CD4-positive, alpha-beta T cell treated with Interleukin-17A for 1 hour (primary cell): Measurements from ENCODE around the gene PLPPR1.
"Not testable (repeated sequence)": the region's sequence is repeated elsewhere in the genome, so short reads cannot be mapped to it uniquely, and the experiment has no call there.

Experiments used
- DNase-seq: peaks from one replicate; pipeline ENCODE4 v3.0.0-alpha.2; 2020

PLPPR1 gene

DNA sequence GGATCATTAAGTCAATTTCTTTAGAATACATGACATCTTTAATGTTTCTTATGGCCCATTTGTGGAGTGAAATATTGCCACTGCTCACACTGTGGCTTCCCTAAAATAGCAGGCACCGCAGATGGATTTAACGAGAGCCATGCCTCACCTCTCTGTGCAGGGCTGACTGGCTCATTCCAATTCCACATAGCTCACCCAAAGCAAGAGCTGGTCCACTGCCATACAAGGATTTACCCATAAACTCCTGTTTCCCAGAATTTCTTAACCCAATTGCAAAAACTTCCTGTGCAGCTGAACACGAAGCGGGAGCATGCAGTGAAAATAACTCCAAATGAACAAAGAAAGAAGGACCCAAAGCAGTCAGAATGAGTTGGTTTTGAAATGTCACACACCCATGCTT, 196.7 kb downstream of the PLPPR1 start:
- no peak for DNase-seq

DNA sequence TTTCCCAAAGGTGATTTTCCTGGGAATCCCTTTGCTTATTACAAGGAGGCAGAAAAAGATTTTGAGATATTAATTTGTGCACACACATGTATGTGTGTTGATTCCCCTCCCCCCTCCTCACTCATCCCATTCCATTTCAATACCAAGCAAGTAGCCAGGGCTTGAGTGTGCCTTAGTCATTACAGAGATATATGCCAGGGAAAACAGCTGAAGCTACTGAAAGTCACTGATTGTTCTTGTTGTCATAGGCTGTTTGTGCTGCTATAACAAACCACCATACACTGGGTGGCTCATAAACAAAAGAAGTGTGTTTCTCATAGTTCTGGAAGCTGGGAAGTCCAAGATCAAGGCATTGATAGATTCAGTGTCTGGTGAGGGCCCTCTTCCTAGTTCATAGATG, 197.6 kb downstream of the PLPPR1 start:
- no peak for DNase-seq

DNA sequence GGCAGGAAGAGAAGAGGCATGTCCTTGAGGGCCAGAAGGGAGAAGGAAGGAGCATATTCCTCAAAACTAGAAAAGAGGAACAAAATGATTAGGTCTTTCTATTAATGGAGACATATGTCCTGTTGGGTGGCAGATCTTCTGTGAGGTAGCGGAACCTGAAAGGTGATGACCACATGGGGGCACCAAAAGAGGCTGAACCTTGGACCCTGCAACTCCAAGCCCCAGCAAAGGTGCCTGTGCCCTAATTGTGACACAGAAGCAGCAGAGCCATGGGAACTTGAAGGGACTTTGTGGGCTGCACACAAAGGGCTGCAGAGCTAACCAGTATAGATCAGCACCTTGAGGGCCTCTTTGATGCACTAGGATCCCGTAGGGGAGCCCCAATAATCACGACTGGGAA, 198.3 kb downstream of the PLPPR1 start:
- no peak for DNase-seq

DNA sequence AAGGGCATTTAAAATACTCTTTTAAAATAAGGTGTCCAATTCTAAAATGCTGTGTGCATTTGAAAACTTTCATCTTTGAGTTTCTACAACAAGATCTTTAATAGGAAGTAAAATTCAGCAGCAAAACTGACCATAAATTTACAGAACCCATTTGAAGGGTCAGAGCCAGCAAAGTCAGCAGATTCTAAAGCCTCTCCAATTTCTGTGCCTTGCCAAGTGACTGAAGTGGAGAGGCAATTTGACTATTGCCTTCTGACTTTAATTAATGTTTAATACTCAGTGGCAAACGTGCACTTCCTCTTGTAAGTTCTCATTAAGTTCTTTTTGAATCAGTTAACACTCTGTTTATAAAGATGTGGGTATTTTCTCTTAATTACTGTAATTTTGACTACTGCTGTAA, 201.1 kb downstream of the PLPPR1 start:
- DNase-seq = no peak

DNA sequence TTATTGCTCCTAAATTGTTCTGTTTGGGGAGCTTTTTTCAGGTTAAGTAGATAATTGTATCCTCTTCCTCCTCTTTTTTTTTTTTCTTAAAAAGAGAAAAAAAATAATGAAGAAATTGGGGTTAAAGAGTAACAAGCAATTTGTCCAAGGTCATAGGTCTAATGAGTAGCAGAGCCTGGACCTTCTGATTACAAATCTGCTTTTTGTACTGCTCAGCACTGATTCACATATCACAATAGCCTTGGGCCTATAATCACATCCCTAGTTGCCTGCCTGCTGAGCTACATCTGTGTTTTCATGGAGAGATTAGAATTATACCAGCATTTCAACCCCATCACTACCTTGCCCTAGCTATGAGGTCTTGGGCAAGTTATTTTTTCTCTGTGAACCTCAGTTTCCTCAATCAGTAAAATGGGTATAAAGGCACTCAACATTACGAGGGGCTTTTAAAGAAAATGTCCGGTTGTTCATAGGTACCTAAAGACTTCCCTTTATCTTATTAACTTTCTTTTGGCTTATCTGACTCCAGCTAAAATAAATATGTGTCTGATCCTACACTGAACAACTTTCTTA, 204.0 kb downstream of the PLPPR1 start:
- no peak for DNase-seq

DNA sequence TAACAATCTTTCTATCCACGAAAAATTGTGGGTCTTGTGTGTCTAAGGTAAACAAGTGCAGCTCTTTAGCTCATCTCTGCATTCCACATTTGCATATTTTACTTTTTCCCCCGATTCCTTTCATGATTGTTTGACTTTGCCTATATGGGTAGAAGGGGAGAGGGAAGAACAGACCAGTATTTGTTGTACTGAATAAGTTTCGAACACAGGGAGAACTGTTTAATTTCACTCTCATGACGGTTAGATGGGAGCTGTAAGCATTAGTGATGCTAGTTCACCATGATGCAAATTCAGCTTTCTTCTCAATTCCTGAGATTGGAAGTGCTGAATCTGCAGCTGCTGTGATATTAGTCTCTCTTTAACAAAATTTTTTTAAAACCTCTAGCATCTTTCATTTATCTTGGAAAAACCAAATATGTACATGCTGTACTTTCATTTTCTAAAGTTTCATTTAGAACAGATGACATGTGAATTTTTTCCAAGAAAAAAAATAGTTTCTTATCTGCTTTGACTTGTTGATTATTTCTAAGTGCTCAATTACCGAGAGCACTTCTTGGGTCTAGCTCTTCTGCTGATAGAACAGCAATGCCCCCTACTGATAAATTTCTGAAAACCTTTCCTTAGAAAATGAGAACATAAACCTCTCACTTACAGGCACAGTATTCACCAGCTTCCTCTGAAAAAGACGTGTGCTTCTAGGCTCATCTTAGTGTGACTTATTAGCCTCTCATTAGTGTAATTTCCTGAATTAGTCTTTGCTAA, 206.8 kb downstream of the PLPPR1 start:
- no peak for DNase-seq

DNA sequence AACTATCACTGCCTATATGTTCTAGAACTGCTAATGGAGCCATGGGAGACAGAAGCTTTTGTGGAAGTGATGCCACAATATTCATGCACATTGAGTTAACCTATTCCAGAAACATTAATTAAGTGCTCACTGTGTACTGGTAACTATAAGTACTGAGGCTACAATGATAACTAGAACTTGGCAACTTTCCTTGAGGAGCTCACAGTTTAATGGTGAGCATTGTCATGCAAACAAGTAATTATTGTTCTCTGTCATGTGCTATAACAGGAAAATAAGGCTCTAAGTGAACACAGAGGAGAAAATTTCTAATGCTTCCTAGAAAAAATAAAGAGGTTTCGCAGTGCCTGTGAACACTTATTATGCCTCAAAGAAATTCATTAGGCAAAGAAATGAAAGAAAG, 214.1 kb downstream of the PLPPR1 start:
- DNase-seq = no peak

DNA sequence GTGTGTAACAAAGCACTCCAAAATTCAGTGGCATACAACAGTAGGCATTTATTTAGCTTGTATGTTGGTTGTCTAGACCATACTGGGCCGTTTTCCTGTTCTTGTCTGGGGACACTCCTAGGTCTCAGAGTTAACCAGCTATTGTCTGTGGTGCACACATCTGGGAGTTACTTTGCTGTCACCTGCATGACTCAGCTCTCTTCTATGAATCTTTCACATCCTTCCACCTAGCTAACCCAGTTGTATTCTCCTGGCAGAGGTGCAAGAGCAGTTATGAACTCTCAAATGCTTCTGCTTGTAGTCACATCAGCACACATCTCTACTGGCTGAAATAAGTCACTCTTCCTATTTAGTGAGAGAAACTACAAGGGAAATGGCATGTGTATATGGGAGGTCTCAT, 218.2 kb downstream of the PLPPR1 start:
- DNase-seq = no peak

DNA sequence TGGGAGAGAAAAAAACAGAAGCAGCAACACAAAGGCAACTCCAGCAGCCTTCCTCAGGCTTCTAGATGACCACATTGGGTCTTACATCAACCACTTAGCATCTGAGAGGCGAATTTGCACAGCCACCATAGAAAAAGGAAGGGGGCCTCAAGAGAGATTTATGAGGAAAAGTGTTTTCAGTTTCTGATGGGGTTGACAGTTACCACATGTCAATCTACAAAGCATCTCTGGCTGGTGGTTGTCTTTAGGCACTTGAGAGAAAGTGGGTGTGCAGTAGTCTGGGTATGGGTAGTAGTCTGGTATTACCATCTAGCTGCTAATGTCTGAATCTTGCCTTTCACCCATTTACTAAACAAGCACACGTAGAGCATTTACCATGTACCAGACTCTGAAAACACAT, 218.8 kb downstream of the PLPPR1 start:
- no peak for DNase-seq

DNA sequence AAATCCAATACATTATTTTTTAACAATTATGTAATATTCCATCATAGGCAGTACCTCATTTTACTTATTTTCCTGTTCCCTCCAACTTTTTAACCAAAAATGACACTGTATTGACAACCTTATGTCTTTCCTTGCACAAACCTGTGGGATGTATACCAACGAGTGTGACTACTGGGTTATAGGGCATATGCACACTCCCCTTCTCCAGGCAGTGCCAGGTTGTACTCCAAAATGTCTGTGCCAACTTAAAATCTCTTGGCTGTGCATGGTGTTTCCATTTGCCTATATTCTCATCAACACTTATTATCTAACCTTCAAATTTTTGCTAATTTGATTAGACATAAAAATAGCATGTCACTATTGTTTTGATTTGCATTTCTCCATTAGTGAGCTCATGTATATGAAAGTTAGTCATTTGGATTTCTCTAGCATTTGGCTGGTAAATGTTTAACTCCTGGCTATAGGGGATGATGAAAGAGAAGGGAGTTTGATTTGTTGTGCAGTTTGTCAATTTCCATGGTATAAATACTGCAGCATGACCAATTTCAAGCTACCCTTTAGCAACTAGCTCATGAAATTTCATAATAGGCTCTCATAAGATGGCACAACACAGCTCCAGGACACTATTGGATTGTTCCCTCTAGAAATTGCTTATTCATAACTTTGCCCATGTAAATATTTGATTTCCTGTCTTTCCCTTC, 226.4 kb downstream of the PLPPR1 start:
- DNase-seq = no peak

DNA sequence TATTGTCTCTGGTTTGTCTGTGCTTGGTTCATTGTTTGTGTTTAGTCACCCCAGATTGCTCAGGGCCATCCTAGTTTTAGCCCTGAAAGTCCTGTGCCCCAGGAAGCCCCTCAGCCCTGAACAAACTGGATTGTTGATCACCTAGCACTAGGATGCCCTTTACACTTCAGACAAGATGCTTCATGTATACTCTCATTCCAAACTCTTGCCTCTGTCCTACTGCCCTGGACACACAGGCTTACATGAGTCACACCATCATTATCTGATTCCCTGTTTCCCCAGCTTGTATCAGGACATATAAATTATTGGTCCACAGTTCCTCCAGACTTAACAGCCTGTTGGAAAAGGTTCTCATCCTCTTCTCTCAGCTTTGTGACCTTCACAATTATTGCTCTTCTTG, 236.2 kb downstream of the PLPPR1 start:
- DNase-seq = no peak

DNA sequence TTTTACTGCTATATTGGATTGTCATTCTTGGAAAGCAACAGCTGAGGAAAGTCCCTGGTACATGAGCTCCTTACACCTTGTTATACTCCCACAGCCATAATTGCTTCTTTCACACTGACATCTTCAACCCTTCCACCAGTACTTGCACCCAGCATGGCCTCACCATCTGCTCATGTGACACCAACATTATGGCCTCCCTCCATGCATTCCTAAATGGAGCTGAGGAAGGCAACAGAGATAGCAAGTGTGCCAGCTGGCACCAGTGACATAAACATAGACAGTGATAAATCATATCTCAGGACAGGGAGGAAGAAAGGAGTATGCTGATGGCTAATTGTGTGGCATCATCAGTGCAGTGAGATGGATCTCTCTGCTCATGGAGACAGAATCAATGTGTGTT, 236.7 kb downstream of the PLPPR1 start:
- DNase-seq = no peak

DNA sequence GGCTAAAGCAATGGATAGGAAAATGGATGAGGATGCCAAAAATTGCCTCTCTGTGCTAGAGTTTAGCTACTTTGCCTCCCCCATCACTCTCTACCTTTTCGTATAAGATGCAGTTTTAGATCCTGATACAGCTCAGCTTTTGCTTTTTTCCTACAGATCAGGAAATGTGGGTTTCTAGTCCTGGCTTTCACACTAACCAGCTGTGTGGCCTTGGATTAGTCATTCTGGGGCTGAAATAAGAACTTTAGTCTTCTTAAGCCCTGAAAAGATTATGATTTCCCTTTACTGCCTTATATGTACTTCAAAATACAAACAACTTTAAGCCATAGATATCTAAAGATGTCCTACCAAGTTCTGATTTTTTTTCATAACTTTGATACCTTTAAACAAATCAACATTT, 239.9 kb downstream of the PLPPR1 start:
- no peak for DNase-seq

DNA sequence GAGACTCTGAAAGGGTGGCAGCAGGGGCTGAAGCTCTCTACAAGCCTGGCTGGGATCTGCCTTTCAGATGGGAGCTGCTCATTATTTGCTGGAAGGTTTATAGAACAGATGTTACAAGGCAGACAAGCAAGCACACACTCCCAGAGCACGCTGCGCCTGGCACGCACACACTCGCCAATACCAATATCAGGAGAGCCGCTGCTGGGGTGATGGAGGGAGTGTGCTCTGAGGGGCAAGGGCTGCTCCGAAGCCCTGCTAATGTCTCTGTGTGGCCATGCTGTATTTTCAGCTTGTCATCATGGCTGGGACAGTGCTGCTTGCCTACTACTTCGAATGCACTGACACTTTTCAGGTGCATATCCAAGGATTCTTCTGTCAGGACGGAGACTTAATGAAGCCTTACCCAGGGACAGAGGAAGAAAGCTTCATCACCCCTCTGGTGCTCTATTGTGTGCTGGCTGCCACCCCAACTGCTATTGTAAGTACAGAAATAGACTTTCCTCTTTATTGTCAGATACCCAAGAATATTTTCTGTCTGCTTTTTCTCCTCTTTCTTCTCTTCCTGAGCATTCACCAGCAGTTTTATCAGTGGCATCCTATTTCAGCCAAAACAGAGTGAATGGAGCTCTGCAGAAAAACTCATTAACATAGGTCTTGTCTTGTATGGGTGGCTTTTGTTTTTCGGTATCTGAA, 241.2 kb downstream of the PLPPR1 start:
- no peak for DNase-seq

DNA sequence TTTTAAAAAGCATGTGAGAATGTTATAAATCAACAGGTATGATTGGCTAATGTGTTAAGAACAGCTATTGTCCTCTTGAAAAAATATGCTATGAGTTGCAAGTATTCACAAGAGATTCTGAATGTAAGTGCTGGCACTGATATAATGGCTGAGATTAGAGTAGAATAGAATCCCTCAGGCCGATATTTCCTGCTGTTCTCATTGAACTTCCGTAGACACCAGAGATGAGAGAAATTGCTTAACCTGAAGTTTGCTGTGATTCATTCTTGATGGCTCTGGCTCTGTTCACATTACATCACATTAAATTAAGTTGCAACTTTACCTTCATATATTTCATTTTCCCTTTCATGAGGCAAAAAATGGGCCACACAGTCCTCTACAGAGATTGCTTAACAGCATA, 241.8 kb downstream of the PLPPR1 start:
- DNase-seq = no peak

DNA sequence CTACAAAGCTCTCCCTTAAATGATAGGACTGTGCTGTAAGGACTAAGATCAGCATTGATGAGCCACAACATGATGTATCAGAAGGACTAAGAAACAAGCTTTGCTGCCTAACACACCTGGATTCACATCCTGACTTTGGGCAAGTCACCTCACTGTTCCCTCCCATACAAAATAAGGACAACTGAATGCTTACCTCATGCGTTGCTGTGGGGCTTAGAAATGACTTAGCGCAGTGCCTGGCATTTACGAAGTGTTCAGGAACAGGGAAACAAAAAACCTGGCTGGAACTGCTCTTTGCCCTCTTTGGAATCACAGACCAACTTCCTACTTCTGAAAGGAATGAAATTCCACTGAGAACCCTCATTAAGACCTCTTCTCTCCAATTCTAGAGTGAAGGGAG, 242.6 kb downstream of the PLPPR1 start:
- DNase-seq = no peak

DNA sequence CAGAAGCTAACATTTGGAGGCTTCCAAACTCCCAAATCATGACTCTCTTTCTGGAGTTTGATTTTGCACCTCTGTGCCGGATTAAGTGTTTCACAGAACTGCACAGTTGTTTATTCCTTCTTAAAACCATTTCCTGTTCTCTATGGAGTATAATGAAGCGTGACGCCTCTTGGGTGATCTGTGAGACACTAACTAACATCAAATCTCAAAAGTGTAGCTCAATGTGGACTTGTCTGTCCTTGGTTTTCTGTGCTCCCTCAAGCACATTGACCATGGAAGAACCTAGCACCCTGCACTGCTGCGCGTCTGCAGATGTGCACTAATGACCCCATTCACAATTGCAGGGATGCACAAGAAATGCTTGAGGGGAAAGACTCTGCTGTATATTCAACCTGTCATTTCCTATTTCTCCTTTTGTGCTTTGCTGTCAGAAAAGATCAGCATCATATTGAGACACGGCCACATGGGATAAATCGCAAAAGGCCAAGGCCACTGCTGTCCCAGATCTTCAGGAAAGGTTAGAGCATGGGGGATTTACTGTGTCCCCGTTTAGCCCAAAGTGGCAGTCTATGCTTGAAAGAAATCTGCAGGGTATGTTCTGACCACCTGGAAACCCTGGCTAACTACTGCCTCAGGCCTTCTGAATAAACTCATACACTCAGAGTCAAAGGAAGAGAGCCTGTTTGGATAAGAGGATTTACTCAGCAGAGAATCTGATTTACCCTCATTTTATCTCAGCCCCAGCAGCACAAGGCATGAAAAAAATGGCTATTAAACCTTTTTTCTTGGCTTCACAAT, 246.6 kb downstream of the PLPPR1 start:
- DNase-seq = no peak

DNA sequence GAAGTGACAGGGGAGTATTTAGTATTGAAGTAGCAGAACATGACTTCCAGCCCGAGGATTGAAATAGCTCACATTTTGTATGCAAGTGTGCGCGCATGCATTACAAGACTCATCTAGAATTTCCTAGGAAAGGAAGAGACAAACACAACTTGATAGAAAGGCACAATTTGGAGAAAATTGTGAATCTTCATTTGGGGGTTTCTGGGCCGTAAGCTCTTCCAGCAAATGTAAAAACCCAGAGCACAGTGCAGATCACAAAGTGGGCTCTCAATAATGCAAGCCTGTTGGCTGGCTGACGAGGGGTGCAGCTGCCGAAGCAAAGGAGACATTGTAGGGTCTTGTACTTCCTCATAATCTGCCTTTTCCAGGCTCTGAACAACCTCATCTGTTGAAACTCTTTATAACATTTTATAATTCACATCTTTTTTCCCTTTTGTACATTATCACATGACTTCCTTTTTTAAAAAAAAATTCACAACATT, 247.3 kb downstream of the PLPPR1 start:
- no peak for DNase-seq

DNA sequence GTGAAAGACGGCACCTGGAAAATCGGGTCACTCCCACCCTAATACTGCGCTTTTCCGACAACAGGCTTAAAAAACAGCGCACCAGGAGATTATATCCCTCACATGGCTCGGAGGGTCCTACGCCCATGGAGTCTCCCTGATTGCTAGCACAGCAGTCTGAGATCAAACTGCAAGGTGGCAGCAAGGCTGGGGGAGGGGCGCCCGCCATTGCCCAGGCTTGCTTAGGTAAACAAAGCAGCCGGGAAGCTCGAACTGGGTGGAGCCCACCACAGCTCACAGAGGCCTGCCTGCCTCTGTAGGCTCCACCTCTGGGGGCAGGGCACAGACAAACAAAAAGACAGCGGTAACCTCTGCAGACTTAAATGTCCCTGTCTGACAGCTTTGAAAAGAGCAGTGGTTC, 262.5 kb downstream of the PLPPR1 start:
- not testable (repeated sequence) for DNase-seq

DNA sequence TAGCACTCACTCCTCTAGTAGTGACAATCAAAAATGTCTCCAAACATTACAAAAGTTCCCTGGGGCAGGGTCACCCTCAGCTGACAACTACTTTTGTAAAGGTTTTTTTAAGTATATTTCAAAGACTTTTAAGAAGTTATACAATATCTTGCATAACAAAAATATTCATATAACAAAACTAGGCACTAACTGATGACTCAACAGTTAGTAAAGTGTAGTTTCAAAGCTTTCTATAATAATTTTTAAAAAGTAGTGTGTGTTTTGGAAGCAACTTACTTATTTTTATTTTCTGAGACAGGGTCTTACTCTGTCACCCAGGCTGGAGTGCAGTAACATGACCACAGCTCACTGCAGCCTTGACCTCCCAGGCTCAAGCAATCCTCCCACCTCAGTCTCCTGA, 271.4 kb downstream of the PLPPR1 start:
- DNase-seq = no peak

DNA sequence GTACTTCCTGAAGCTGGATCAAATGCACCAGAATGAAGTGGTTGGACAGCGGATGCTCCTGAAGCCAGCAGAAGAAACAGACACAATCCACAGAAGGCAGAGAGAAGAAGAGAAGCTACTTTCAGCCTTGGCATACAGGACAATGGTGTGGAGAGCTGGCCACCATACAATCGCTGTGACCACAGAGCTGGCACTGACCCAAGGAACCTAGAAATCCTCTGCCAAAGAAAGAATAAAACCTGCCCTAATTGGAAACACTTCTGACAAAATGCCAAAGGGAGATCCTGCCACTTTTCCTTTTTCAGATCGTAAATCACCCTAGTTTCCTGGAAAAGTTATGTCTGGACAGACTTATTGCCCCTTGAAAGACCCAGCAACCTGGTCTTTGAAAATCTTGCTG, 278.5 kb downstream of the PLPPR1 start:
- no peak for DNase-seq

DNA sequence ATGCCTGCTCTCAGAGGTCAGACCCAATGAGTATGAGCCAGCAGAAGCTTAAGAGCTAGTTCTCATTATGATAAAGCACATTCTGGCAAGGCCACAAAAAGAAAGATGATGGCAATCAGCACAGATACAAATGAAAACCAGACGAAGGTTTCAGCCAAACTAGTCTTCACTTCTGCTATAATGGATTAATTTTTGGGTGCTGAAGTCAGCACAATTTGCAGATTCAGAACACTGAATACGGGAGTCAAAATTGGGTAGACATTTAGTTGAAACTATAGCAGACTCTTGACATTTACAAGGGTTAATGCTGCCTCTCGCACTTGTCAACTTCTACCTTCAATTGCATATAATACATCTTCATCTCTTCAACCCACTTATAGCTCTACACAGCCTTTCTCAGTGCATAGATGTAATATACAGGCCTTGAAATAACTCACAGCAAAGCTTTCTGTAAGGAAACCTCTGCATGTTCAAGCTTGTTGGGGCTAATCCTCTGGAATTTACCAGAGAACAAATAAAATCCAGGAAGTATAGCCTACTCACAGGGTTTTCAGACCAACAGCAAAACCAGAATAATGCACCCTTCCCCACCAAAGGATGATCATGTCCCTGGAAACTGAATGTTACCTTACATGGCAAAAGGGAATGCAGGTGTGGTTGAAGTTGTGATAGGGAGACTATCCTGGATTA, 279.1 kb downstream of the PLPPR1 start:
- DNase-seq = no peak
